HL-60/S4 treated with retinoic acid at 250 ng/mL for 4 days and 3 days (cell line): ENCODE results near the gene GALNT2.

Source experiments
- in situ Hi-C: fragments of 300-500 bp; cut with MboI; formaldehyde crosslinking; loops from 2 replicates; pipeline ENCODE4 v1.7.0; 2022; ENCODE audit warnings: low sequenced_read_pairs

The GALNT2 gene

DNA sequence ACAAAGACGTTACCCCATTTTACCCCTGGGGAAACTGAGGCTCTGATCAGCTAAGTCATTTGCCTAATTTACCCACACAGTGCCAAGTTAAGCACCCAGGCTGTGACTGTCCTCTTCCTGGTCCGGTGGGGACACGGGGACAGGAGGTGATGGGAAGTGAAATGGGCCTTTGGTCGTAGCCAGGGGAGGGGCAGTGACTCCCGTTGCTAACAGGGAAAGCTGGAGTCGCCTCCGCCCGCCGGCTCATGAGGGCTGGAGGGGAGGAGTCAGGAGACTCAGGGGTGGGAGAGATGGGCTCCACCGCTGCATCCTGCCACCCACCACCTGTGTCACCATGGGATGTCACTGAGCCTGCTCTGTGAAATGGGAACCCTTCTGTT, 219.8 kb downstream of the GALNT2 start:
- in situ Hi-C loops: no loop called here

DNA sequence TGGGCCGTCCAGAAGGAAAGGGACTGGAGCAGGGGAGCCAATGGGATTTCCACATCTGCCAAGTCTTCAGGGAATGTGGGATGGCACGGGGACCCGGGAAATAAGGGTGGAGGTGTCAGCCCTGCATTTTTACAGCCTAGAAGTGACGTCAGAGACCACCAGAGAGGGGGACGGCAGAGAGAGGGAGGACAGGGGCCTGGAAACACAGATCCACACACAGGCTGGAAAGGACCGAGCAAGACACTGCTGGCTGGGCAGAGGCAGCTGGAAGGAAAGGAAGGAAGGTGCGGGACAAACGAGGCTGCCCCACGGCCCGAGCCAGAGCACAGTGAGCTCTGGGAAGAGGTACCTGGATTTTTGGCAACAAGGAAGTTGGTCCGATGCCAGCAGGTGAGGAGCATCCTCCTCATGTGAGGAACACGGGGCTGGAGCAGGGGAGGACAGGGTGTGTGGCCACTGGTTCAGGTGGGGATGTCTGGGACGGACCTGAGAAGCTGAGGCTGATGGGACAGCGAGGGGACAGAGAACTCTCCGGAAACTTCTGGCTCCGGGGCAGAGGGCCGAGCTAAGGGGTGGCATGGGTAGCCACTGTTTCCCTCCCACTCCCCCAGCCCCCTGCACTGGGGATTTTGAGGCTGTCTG, 220.8 kb downstream of the GALNT2 start:
- in situ Hi-C loops: no loop called here

- in situ Hi-C loops: no loop called here
Observed at GRCh38 chr1:230288641-230289349, 221.8 kb downstream of the GALNT2 start.

DNA sequence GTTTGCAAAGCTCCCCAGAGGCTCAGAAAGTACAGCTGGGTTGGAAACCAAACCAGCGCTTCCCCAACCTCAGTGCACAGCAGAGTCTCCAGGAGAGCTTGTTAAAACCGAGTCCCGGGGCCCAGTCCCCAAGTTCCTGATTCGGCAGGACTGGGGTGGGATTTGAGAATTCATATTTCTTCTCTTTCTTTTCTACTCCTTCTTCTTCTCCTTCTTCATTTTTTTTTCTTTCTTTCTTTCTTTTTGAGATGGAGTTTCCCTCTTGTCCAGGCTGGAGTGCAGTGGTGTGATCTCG, 222.3 kb downstream of the GALNT2 start:
- in situ Hi-C loops: no loop called here

- in situ Hi-C loops: no loop called here
Observed at GRCh38 chr1:230291731-230292620, 224.9 kb downstream of the GALNT2 start.

DNA sequence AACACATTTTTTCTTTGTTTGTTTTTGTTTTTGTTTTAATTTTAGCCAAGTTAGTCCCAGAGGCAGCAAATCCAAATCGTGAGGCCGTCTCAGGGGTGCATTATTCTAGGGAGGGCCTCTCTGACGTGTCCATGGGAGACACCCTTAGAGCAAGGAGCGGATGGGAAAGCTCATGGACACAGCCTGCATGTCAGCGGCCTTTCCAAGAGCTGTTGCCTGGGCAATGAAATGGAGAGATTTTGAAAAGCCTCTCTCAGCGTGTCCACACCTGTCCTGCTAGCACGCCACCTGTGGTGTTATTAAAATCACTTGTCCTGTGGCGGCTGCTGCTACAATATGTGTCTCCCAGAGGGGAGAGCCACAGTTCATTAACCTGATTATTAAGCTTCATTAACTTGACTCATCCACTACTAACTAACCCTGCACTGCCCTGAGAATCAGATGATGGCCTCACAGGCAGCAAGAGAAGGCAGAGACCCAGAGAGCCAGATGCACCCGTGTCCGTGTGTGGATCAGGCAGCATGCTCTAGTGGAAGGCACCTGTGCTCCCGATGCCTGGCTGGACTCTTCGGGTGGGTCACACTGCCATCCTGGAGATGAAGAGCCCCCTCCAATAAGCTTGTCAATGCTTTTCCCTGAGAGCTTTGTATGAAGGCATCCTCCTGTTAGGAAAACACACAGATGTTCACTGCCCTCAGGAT, 225.8 kb downstream of the GALNT2 start:
- in situ Hi-C loops: no loop called here

DNA sequence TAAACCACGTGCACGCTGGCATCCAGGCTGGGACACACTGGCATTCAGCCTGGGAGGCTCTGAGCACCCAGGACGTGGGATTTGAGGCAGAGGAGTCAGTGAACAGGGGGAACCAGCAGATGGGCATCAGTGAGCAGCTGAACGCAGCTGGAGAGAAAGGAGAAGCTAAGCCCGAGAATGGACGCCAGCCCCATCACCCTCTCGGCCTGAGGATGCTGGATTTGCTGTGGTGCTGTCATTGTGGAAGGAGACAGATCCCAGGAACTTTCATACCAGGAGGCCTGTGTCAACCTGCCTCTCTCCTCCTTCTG, 226.3 kb downstream of the GALNT2 start:
- in situ Hi-C loops: no loop called here

- in situ Hi-C loops: no loop called here
Observed at GRCh38 chr1:230295367-230295766, 228.3 kb downstream of the GALNT2 start.

- in situ Hi-C loops: loop anchor here (25.0 kb wide), 2 partner anchors 637 to 1037 kb away; partner anchors contain the start of gene RAB4A
Observed at GRCh38 chr1:230299191-230300006, 232.4 kb downstream of the GALNT2 start.

GRCh38 chr1:230300322-230301301, 233.6 kb downstream of the GALNT2 start:
- in situ Hi-C loops: loop anchor here (25.0 kb wide), 2 partner anchors 638 to 1038 kb away; partner anchors contain the start of gene RAB4A

DNA sequence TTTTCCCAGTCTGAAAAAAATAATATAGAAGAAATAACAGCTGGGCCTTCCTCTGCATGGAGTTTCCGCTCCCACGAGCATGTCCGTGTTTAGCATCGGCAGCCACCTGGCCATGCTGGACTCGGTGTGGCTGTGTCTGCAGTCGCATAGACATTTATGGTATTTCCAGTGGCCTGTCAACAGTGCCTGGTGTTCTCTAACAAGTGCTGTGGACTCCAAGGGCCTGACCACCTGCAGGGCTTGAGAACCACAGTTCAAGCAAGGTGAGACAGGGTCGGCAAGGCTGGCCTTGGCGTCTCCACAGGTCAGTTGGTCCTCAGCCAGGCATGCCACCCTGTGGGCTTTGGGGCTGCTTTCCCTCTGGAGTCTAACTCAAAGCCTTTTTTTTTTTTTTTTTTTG, 234.3 kb downstream of the GALNT2 start:
- in situ Hi-C loops: loop anchor here (25.0 kb wide), 2 partner anchors 639 to 1039 kb away; partner anchors contain the start of gene RAB4A

DNA sequence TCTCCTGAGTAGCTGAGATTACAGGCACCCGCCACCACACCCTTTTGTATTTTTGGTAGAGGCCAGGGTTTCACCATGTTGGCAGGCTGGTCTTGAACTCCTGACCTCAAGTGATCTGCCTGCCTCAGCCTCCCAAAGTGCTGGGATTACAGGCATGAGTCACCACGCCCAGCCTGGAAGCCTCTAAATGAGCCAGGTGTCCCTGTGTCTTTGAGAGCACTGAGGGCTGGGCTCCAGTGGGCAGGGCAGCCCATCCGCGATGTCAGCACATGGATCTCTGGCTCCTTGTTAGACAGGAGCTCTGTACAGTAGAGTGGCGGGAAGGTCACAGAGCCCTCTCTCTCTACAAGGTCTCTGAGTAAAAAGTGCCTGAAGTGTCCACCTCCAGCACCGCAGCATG, 234.8 kb downstream of the GALNT2 start:
- in situ Hi-C loops: loop anchor here (25.0 kb wide), 2 partner anchors 640 to 1040 kb away; partner anchors contain the start of gene RAB4A

DNA sequence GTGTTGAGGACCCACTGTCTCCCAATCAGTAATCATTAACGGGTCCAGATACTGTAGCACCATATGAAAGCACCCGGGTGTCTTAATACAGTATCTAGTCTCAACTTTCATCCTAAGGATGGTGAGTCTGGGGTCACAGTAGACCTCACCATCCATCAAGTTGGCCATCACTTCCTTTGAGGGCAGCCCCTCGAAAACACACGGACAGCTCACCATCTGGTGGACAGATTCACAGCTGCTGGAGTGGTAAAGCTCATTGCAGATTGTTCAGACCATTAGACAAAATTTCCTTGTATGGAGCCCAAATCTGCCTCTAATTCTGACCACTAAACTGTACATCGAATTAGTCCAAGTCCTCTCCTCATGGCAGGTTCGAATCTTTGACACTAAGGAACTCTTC, 236.0 kb downstream of the GALNT2 start:
- in situ Hi-C loops: loop anchor here (25.0 kb wide), 2 partner anchors 641 to 1041 kb away; partner anchors contain the start of gene RAB4A

- in situ Hi-C loops: loop anchor here (25.0 kb wide), 2 partner anchors 642 to 1042 kb away; partner anchors contain the start of gene RAB4A
Observed at GRCh38 chr1:230303822-230304221, 236.8 kb downstream of the GALNT2 start.

- in situ Hi-C loops: loop anchor here (25.0 kb wide), 2 partner anchors 644 to 1044 kb away; partner anchors contain the start of gene RAB4A
Observed at GRCh38 chr1:230306169-230306568, 239.1 kb downstream of the GALNT2 start.

GRCh38 chr1:230307213-230307612, 240.2 kb downstream of the GALNT2 start:
- in situ Hi-C loops: loop anchor here (25.0 kb wide), 2 partner anchors 645 to 1045 kb away; partner anchors contain the start of gene RAB4A

DNA sequence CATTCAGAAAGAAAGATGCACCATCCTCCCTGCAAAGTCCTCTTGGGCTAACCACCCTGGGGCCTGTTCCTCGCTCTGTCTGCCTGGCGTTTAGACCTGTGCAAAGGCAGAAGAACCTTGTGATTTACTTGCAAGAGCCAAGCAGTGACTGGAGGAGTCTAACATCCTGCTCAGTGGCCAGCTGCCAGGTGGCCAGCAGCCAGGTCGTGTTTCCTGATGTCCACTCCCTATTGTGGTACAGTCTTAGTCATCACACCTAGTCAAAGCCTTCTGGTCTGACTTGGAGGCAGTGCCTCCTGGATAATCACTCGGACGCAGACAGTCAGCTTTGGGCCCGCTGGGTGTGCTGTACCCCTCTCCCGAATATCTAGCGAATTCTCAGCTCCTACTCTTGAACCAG, 241.0 kb downstream of the GALNT2 start:
- in situ Hi-C loops: loop anchor here (25.0 kb wide), 2 partner anchors 646 to 1046 kb away; partner anchors contain the start of gene RAB4A

- in situ Hi-C loops: loop anchor here (25.0 kb wide), 2 partner anchors 647 to 1047 kb away; partner anchors contain the start of gene RAB4A
Observed at GRCh38 chr1:230308821-230309220, 241.8 kb downstream of the GALNT2 start.
